Measurements from ENCODE around the gene SORL1.

Gene SORL1

GRCh38 chr11:121426476-121427399 is 25.4 kb upstream of the SORL1 start:
- DNase-seq (ENCODE audit: low spot score): peak; percentile 36
- no peak for FAIRE-seq

- FAIRE-seq (no peak), DNase-seq (ENCODE audit: low spot score) (no peak)
Observed at GRCh38 chr11:121427400-121427744, 24.7 kb upstream of the SORL1 start.

GRCh38 chr11:121429556-121429955 is 22.6 kb upstream of the SORL1 start:
- no peak for FAIRE-seq
- no peak for DNase-seq (ENCODE audit: low spot score)

GRCh38 chr11:121431820-121432526 is 20.1 kb upstream of the SORL1 start:
- no peak for DNase-seq (ENCODE audit: low spot score)
- FAIRE-seq: no peak

GRCh38 chr11:121435132-121435531 is 17.0 kb upstream of the SORL1 start:
- no peak for FAIRE-seq

GRCh38 chr11:121435551-121436511 is 16.3 kb upstream of the SORL1 start:
- DNase-seq (ENCODE audit: low spot score) (no peak), FAIRE-seq (no peak)

More at GRCh38 chr11:121435132-121435531, 17.0 kb upstream of the SORL1 start:
- no peak for DNase-seq (ENCODE audit: low spot score)

GRCh38 chr11:121437018-121437685 is 15.0 kb upstream of the SORL1 start:
- no peak for FAIRE-seq

GRCh38 chr11:121437686-121438078 is 14.4 kb upstream of the SORL1 start:
- FAIRE-seq (no peak), DNase-seq (ENCODE audit: low spot score) (no peak)

More at GRCh38 chr11:121437018-121437685, 15.0 kb upstream of the SORL1 start:
- no peak for DNase-seq (ENCODE audit: low spot score)

- FAIRE-seq (no peak), DNase-seq (ENCODE audit: low spot score) (no peak)
Observed at GRCh38 chr11:121439337-121439736, 12.8 kb upstream of the SORL1 start.

- FAIRE-seq (no peak), DNase-seq (ENCODE audit: low spot score) (no peak)
Observed at GRCh38 chr11:121439759-121440158, 12.4 kb upstream of the SORL1 start.

GRCh38 chr11:121441521-121441920 is 10.6 kb upstream of the SORL1 start:
- DNase-seq (ENCODE audit: low spot score): no peak
- no peak for FAIRE-seq

GRCh38 chr11:121443688-121444275 is 8.3 kb upstream of the SORL1 start:
- FAIRE-seq (no peak), DNase-seq (ENCODE audit: low spot score) (no peak)

- FAIRE-seq (no peak), DNase-seq (ENCODE audit: low spot score) (no peak)
Observed at GRCh38 chr11:121444526-121444925, 7.6 kb upstream of the SORL1 start.

- DNase-seq (ENCODE audit: low spot score) (no peak), FAIRE-seq (no peak)
Observed at GRCh38 chr11:121445071-121445768, 6.9 kb upstream of the SORL1 start.

GRCh38 chr11:121446752-121447156 is 5.4 kb upstream of the SORL1 start:
- DNase-seq (ENCODE audit: low spot score) (no peak), FAIRE-seq (no peak)

- FAIRE-seq: no peak
- no peak for DNase-seq (ENCODE audit: low spot score)
Observed at GRCh38 chr11:121448011-121448410, 4.1 kb upstream of the SORL1 start.

- FAIRE-seq: no peak
- DNase-seq (ENCODE audit: low spot score): no peak
Observed at GRCh38 chr11:121448431-121448941, 3.6 kb upstream of the SORL1 start.

GRCh38 chr11:121449123-121449522 is 3.0 kb upstream of the SORL1 start:
- DNase-seq (ENCODE audit: low spot score) (no peak), FAIRE-seq (no peak)

GRCh38 chr11:121449626-121450025 is 2.5 kb upstream of the SORL1 start:
- FAIRE-seq: no peak

GRCh38 chr11:121450401-121450800 is 1.7 kb upstream of the SORL1 start:
- FAIRE-seq: no peak
- no peak for DNase-seq (ENCODE audit: low spot score)

More at GRCh38 chr11:121449626-121450025, 2.5 kb upstream of the SORL1 start:
- DNase-seq (ENCODE audit: low spot score): no peak
